ENCODE data around the gene MUC3A.

Gene MUC3A

GRCh38 chr7:101017064-101017777, 67.9 kb downstream of the MUC3A start:
- TF ChIP-seq CTCF (IDR thresholded peaks at IDR 0.05; ENCODE audit: control insufficient read depth, extremely low read depth, insufficient read depth) = no peak
- no peak for DNase-seq (ENCODE audit: low read depth)
- H3K4me3 ChIP-seq (ENCODE audit: low read depth, low read length) = no peak overlapping the region

Data from LNCaP clone FGC (cell line).